ENCODE data around the gene SEPTIN8. TPM values are rescaled to one million over a fixed set of nuclear protein-coding genes. Genes with fewer than 3 reads are reported as not detected.

The SEPTIN8 gene
- total and polyA plus RNA-seq, 2 donors (not counting 1 experiment from before 2014, with no cell fraction given), result 4.0 to 5.9 TPM

DNA sequence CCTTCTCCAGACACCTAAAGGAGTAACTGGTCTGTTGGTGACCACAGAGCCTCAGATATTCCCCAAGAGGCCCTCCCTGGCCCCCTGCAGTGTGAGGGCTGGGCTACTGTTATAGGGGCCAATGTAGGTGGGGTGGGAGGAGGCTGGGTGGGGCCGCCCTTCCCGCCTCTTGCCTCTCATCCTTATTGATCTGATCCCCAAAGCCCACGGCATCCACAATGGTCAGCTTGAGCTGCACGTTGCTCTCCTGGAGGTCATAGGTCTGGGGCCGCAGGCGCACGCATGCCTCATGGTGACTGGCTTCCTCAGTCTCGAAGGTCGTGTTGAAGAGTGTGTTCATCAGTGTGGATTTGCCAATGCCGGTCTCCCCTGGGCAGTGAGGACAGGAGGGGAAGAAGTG lies 13.0 kb downstream of the SEPTIN8 start:
- Histone ChIP-seq H4K20me1 (ENCODE audit: control insufficient read depth, insufficient read depth, low read length, poor library complexity, severe bottlenecking) (no peaks in the 10 kb centered on the region), H3K9me3 (ENCODE audit: control extremely low read depth in 1 of 3, control insufficient read depth in 2 of 3, insufficient read depth in 1 of 3, low read length in 2 of 3) (no peaks in the 10 kb centered on the region), H3K9ac (ENCODE audit: low read length) (no peak overlapping the region), H3K4me1 (ENCODE audit: control insufficient read depth in 2 of 2, insufficient read depth in 2 of 2, low read length in 2 of 2) (no peaks in the 10 kb centered on the region), H3K4me2 (replicated peaks; ENCODE audit: low read depth, low read length, poor library complexity, severe bottlenecking) (no peak overlapping the region), H3K27me3 (replicated peaks in 1 of 4; ENCODE audit: control extremely low read depth in 1 of 4, control insufficient read depth in 3 of 4, insufficient read depth in 4 of 4, low read length in 3 of 4) (no peaks in the 10 kb centered on the region), H3K36me3 (replicated peaks in 1 of 2; ENCODE audit: control extremely low read depth in 1 of 2, control insufficient read depth in 1 of 2, extremely low read depth in 1 of 2, insufficient read depth in 2 of 2, low read length in 1 of 2) (no peaks in the 10 kb centered on the region), H3K27ac (ENCODE audit: low read length in 2 of 2) (no peak overlapping the region), H2AFZ (ENCODE audit: insufficient read depth, low read depth, low read length, poor library complexity, severe bottlenecking) (no peak overlapping the region), H3K79me2 (ENCODE audit: control insufficient read depth, insufficient read depth, low read length) (no peaks in the 10 kb centered on the region), H3K4me3 (ENCODE audit: control extremely low read depth in 1 of 5, extremely low read depth in 1 of 5, insufficient read depth in 1 of 5, low read depth in 2 of 5, low read length in 4 of 5) (no peak overlapping the region)
- ChIA-PET CTCF (no interaction called here), POLR2A (no interaction called here)
- DNase-seq (no peak), ATAC-seq (ENCODE audit: low read depth) (no peak)
- WGBS (ENCODE audit: insufficient coverage), result 96% methylated on average over 10 of the region's 10 CpGs
- Mint-ChIP-seq H3K4me1 (no peaks in the 10 kb centered on the region), H3K9me3 (ENCODE audit: insufficient read depth) (no peaks in the 10 kb centered on the region), H3K27me3 (no peaks in the 10 kb centered on the region), H3K4me3 (no peak overlapping the region), H3K27ac (no peak overlapping the region)
- intact Hi-C loops (cut with micrococcal nuclease), result no loop called here
- no peak for TF ChIP-seq EZH2 (IDR thresholded peaks at IDR 0.05; ENCODE audit: borderline replicate concordance, insufficient read depth, low read depth, low read length, poor library complexity, severe bottlenecking)
- TF ChIP-seq, protein P1, sequence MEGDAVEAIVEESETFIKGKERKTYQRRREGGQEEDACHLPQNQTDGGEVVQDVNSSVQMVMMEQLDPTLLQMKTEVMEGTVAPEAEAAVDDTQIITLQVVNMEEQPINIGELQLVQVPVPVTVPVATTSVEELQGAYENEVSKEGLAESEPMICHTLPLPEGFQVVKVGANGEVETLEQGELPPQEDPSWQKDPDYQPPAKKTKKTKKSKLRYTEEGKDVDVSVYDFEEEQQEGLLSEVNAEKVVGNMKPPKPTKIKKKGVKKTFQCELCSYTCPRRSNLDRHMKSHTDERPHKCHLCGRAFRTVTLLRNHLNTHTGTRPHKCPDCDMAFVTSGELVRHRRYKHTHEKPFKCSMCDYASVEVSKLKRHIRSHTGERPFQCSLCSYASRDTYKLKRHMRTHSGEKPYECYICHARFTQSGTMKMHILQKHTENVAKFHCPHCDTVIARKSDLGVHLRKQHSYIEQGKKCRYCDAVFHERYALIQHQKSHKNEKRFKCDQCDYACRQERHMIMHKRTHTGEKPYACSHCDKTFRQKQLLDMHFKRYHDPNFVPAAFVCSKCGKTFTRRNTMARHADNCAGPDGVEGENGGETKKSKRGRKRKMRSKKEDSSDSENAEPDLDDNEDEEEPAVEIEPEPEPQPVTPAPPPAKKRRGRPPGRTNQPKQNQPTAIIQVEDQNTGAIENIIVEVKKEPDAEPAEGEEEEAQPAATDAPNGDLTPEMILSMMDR (IDR thresholded peaks at IDR 0.05), result no peak

DNA sequence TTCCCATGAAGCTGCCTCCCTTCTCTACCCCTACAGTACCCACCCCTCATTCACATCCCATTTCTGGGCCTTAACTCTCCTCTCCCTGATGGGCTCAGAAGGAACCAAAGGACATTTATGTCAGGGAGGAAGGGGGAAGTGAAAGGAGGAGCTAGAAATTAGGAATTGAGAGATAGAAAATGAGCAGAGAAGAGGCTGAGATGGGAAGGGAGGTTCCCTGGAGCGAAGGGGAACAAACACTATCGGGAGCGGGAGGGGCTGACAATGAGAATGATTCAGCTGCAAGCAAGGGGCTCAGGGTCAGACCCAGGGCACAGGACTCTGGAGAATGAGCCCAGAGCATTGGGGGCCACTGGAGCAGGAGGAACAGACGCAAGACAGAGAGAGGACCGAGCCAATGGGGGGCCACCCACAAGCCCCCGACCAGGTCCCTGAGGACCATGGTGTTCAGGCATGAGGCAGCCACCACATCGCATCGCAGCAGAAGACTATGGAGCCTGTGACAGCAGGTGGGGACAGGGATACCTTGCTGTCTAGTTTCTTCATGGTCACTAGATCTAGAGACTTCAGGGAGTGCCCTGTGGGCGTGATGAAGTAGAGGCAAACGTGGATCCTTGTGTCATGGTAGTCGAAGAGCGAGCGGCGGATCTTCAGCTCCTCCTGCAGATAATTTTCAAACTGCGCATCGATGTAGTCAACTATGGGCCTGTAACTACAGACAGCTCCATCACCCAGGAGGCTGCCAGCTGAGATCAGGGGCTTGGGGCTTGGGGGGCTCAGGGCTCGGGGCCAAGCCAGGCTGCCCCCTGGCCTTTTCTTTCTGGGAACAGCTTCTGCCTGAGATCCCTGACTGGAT lies 13.6 kb downstream of the SEPTIN8 start:
- no peak overlapping the region for H2AFZ ChIP-seq (ENCODE audit: insufficient read depth, low read depth, low read length, poor library complexity, severe bottlenecking)
- H3K27me3 Mint-ChIP-seq, result no peaks in the 10 kb centered on the region
- no peaks in the 10 kb centered on the region for H3K4me1 ChIP-seq (ENCODE audit: control insufficient read depth in 2 of 2, insufficient read depth in 2 of 2, low read length in 2 of 2)
- H3K9me3 ChIP-seq (ENCODE audit: control extremely low read depth in 1 of 3, control insufficient read depth in 2 of 3, insufficient read depth in 1 of 3, low read length in 2 of 3), result no peaks in the 10 kb centered on the region
- POLR2A ChIA-PET, result interaction anchor here (0.5 kb wide), 1 partner anchor 1679 kb away, joined by 5 read pairs; no protein-coding TSS in a partner anchor
- no peaks in the 10 kb centered on the region for H3K36me3 ChIP-seq (replicated peaks in 1 of 2; ENCODE audit: control extremely low read depth in 1 of 2, control insufficient read depth in 1 of 2, extremely low read depth in 1 of 2, insufficient read depth in 2 of 2, low read length in 1 of 2)
- no peaks in the 10 kb centered on the region for H3K27me3 ChIP-seq (replicated peaks in 1 of 4; ENCODE audit: control extremely low read depth in 1 of 4, control insufficient read depth in 3 of 4, insufficient read depth in 4 of 4, low read length in 3 of 4)
- no peak overlapping the region for H3K4me2 ChIP-seq (replicated peaks; ENCODE audit: low read depth, low read length, poor library complexity, severe bottlenecking)
- H3K9ac ChIP-seq (ENCODE audit: low read length), result no peak overlapping the region
- ATAC-seq (ENCODE audit: low read depth) (no peak), DNase-seq (no peak)
- no peak overlapping the region for H3K4me3 ChIP-seq (ENCODE audit: control extremely low read depth in 1 of 5, extremely low read depth in 1 of 5, insufficient read depth in 1 of 5, low read depth in 2 of 5, low read length in 4 of 5)
- TF ChIP-seq EZH2 (IDR thresholded peaks at IDR 0.05; ENCODE audit: borderline replicate concordance, insufficient read depth, low read depth, low read length, poor library complexity, severe bottlenecking), result no peak
- TF ChIP-seq, protein P1 (IDR thresholded peaks at IDR 0.05), result no peak
- intact Hi-C loops (cut with micrococcal nuclease), result no loop called here
- H3K4me3 Mint-ChIP-seq, result no peak overlapping the region
- H3K27ac ChIP-seq (ENCODE audit: low read length in 2 of 2), result no peak overlapping the region
- no peaks in the 10 kb centered on the region for H4K20me1 ChIP-seq (ENCODE audit: control insufficient read depth, insufficient read depth, low read length, poor library complexity, severe bottlenecking)
- H3K9me3 Mint-ChIP-seq (ENCODE audit: insufficient read depth), result no peaks in the 10 kb centered on the region
- 99% methylated on average over 16 of the region's 17 CpGs for WGBS (ENCODE audit: insufficient coverage)
- no peaks in the 10 kb centered on the region for H3K4me1 Mint-ChIP-seq
- CTCF ChIA-PET, result no interaction called here
- H3K27ac Mint-ChIP-seq, result no peak overlapping the region
- H3K79me2 ChIP-seq (ENCODE audit: control insufficient read depth, insufficient read depth, low read length), result no peaks in the 10 kb centered on the region
